AG09309 (cell line): Measurements from ENCODE around the gene SRRM5.
A peak's percentile ranks its signal among the peaks of the same experiment; 100 is the strongest.
"Not testable (repeated sequence)": the region's sequence is repeated elsewhere in the genome, so short reads cannot be mapped to it uniquely, and the experiment has no call there.

Source experiments
- DNase-seq: peaks from one replicate; pipeline ENCODE4 v3.0.0-alpha.2; 2010; ENCODE audit warnings: low read depth
- H3K4me3 ChIP-seq: 2 replicates; pipeline ENCODE4 v1.5.1; 2011; ENCODE audit warnings: mild to moderate bottlenecking, low read depth, low read length, moderate library complexity; ENCODE audit not compliant: control insufficient read depth
- CTCF ChIP-seq: IDR thresholded peaks from 2 replicates; pipeline ENCODE4 v1.5.1; 2011; ENCODE audit warnings: mild to moderate bottlenecking, low read depth, low read length, inconsistent platforms; ENCODE audit not compliant: insufficient read depth, control insufficient read depth; ENCODE audit errors: missing control alignments

The SRRM5 gene

DNA sequence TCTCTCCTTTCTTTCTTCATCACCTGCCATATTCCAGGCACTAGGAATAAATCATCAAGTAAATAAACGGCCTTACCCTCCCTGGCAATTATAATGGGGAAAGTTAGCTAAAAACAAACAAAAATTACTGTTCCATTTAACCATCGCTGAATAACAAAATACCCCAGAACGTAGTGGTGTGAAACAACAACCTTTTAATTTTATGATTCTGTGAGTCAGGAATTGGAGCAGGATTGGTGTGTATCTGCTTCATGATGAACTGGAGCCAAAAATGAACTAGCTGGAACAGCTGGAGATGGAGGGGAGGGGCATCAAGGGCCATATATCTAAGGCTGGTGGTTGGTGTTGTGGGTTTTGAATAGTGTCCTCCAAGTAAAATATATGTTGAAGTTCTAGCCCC lies 31.4 kb downstream of the SRRM5 start:
- no peak overlapping the region for H3K4me3 ChIP-seq
- no peak for TF ChIP-seq CTCF
- DNase-seq = no peak

- DNase-seq = no peak
- no peak overlapping the region for H3K4me3 ChIP-seq
- no peak for TF ChIP-seq CTCF
Measured at GRCh38 chr19:43644181-43644580, 32.3 kb downstream of the SRRM5 start.

DNA sequence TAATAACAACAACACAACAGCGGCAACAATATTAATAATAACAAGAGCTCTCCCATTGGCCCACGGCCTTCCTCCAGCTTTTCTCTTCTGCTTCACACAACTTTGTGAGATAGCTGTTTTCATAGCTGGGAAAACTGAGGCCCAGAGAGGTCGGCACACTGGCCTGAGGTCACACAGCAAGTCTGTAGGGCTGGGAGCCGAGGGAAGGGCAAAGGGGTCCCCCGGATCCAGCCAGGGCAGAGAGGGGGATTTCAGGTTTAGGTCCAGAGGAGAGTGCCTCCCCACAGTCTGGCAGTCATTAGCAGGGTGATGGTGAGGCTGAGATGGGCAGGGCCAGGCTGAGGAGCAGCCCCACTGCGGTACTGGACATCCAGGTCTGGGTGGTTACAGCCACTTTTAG lies 36.7 kb downstream of the SRRM5 start:
- no peak for TF ChIP-seq CTCF
- H3K4me3 ChIP-seq = no peak overlapping the region
- DNase-seq = no peak

- no peak for TF ChIP-seq CTCF
- no peak overlapping the region for H3K4me3 ChIP-seq
- no peak for DNase-seq
Measured at GRCh38 chr19:43649514-43649913, 37.6 kb downstream of the SRRM5 start.

- H3K4me3 ChIP-seq, DNase-seq: not testable (repeated sequence)
Measured at GRCh38 chr19:43650276-43650675, 38.4 kb downstream of the SRRM5 start.

DNA sequence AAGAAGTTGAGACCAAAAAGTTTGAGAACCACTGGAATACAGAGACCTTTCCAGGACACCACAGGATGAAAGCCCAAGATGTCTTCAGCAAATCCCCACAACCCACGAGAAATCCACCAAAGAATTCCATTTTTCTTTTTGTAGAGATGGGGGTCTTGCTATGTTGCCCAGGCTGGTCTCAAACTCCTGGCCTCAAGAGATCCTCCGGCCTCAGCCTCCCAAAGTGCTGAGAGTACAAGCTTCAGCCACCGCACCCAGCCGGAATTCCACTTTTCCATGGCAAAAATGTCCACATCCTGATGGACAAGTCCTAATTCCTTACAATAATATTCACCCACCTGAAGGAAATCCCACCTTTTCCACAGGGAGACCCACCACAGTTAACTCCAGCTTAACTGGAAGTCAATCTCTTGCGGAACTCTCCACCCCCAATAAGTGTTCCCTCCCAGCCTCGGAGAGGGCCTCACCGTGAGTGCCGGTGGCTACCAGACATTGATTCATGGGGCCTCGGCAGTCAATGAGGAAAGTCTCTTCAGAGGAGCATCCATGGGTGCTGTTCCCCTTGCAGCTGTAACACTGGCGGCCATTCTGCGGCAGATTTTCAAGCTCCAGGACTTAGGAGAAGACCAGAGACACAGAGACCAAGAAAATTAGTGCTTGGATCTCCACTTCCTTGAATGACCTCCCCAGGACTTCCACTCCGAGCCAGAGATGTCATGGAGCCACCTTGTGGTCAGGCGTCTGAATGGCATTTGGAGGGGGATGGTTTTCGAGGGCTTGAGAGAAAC lies 40.1 kb downstream of the SRRM5 start:
- no peak overlapping the region for H3K4me3 ChIP-seq
- TF ChIP-seq CTCF = peak; percentile 74
- no peak for DNase-seq

DNA sequence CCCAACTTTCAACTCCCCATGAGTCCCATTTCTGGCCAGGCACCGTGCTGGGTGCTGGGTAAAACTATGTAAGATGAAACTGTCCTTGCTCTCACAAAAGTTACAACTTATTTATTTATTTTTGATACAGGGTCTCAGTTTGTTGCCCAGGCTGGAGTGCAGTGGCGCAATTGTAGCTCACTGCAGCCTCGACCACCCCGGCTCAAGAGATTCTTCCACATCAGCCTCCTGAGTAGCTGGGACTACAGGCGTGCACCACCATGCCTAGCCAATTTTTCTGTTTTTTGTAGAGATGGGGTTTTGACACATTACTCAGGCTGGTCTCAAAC lies 40.6 kb downstream of the SRRM5 start:
- H3K4me3 ChIP-seq = no peak overlapping the region
- DNase-seq = no peak
- TF ChIP-seq CTCF = no peak
